Measurements from ENCODE around the gene SIK3. TPM values are rescaled to one million over a fixed set of nuclear protein-coding genes. Genes with fewer than 3 reads are reported as not detected.

The SIK3 gene
- total RNA-seq, 2 experiments from 2014 or later, result 81.4 to 86.1 TPM

GRCh38 chr11:116849060-116849459 is 249.2 kb downstream of the SIK3 start:
- H3K27me3 Mint-ChIP-seq, result no peaks in the 10 kb centered on the region
- H3K4me3 ChIP-seq (ENCODE audit: low read length), result no peak overlapping the region
- H3K9me3 ChIP-seq (ENCODE audit: control insufficient read depth in 1 of 2, insufficient read depth in 1 of 2, low read length in 2 of 2), result no peaks in the 10 kb centered on the region
- no peak for TF ChIP-seq CTCF (IDR thresholded peaks at IDR 0.05)
- H3K4me3 Mint-ChIP-seq, result no peak overlapping the region
- H3K36me3 ChIP-seq (ENCODE audit: insufficient read depth, low read length), result peaks cover 43% of the 10 kb centered on the region
- intact Hi-C loops (cut with DNase I, micrococcal nuclease), result no loop called here
- peaks cover 47% of the 10 kb centered on the region for H3K36me3 Mint-ChIP-seq (ENCODE audit: low read depth)
- POLR2A ChIA-PET, result interaction anchor here (7.0 kb wide), 1 partner anchor 13 kb away, joined by 76 read pairs; the partner anchor contains the start of gene APOA1
- no peak for ATAC-seq (ENCODE audit: poor library complexity)
- H3K27ac ChIP-seq (ENCODE audit: low read depth in 1 of 2, low read length in 2 of 2), result no peak overlapping the region
- no peak overlapping the region for H3K27ac Mint-ChIP-seq
- no peaks in the 10 kb centered on the region for H3K27me3 ChIP-seq (ENCODE audit: control insufficient read depth in 1 of 2, insufficient read depth in 2 of 2, low read length in 2 of 2)
- CTCF ChIA-PET, result no interaction called here
- peaks cover 44% of the 10 kb centered on the region for H3K4me1 Mint-ChIP-seq (ENCODE audit: low read depth)
- no peak for DNase-seq
- peaks cover 41% of the 10 kb centered on the region for H3K4me1 ChIP-seq (ENCODE audit: insufficient read depth, low read length)
- H3K9me3 Mint-ChIP-seq, result no peaks in the 10 kb centered on the region

GRCh38 chr11:116847612-116848011 is 250.6 kb downstream of the SIK3 start:
- CTCF ChIA-PET, result no interaction called here
- peaks cover 49% of the 10 kb centered on the region for H3K36me3 ChIP-seq (ENCODE audit: insufficient read depth, low read length)

GRCh38 chr11:116844722-116845121 is 253.5 kb downstream of the SIK3 start:
- peak overlapping the region; percentile 9 for H3K27ac Mint-ChIP-seq
- ChIA-PET POLR2A (no interaction called here), CTCF (interaction anchor here (0.6 kb wide), 1 partner anchor 261 kb away, joined by 3 read pairs; no protein-coding TSS in a partner anchor)
- no peaks in the 10 kb centered on the region for H3K9me3 Mint-ChIP-seq
- DNase-seq (no peak), ATAC-seq (ENCODE audit: poor library complexity) (no peak)
- H3K4me3 ChIP-seq (ENCODE audit: low read length), result no peak overlapping the region
- no peak overlapping the region for H3K27ac ChIP-seq (ENCODE audit: low read depth in 1 of 2, low read length in 2 of 2)
- no peaks in the 10 kb centered on the region for H3K27me3 Mint-ChIP-seq
- H3K27me3 ChIP-seq (ENCODE audit: control insufficient read depth in 1 of 2, insufficient read depth in 2 of 2, low read length in 2 of 2), result no peaks in the 10 kb centered on the region
- peaks cover 3% of the 10 kb centered on the region for H3K4me1 Mint-ChIP-seq (ENCODE audit: low read depth)
- no peak for TF ChIP-seq CTCF (IDR thresholded peaks at IDR 0.05)
- peaks cover 51% of the 10 kb centered on the region for H3K36me3 Mint-ChIP-seq (ENCODE audit: low read depth)
- intact Hi-C loops (cut with DNase I, micrococcal nuclease), result no loop called here
- H3K9me3 ChIP-seq (ENCODE audit: control insufficient read depth in 1 of 2, insufficient read depth in 1 of 2, low read length in 2 of 2), result no peaks in the 10 kb centered on the region
- H3K36me3 ChIP-seq (ENCODE audit: insufficient read depth, low read length), result peaks cover 49% of the 10 kb centered on the region
- H3K4me1 ChIP-seq (ENCODE audit: insufficient read depth, low read length), result peaks cover under 1% of the 10 kb centered on the region
- H3K4me3 Mint-ChIP-seq, result no peak overlapping the region

More at GRCh38 chr11:116847612-116848011, 250.6 kb downstream of the SIK3 start:
- DNase-seq, result no peak
- Mint-ChIP-seq H3K36me3 (ENCODE audit: low read depth) (peaks cover 58% of the 10 kb centered on the region), H3K4me3 (no peak overlapping the region), H3K9me3 (no peaks in the 10 kb centered on the region), H3K4me1 (ENCODE audit: low read depth) (peaks cover 31% of the 10 kb centered on the region), H3K27ac (no peak overlapping the region), H3K27me3 (no peaks in the 10 kb centered on the region)
- intact Hi-C loops (cut with DNase I, micrococcal nuclease), result no loop called here
- no peak for TF ChIP-seq CTCF (IDR thresholded peaks at IDR 0.05)
- no peaks in the 10 kb centered on the region for H3K9me3 ChIP-seq (ENCODE audit: control insufficient read depth in 1 of 2, insufficient read depth in 1 of 2, low read length in 2 of 2)
- H3K4me3 ChIP-seq (ENCODE audit: low read length), result no peak overlapping the region
- H3K27me3 ChIP-seq (ENCODE audit: control insufficient read depth in 1 of 2, insufficient read depth in 2 of 2, low read length in 2 of 2), result no peaks in the 10 kb centered on the region
- POLR2A ChIA-PET, result no interaction called here
- ATAC-seq (ENCODE audit: poor library complexity), result no peak
- H3K4me1 ChIP-seq (ENCODE audit: insufficient read depth, low read length), result peaks cover 26% of the 10 kb centered on the region
- no peak overlapping the region for H3K27ac ChIP-seq (ENCODE audit: low read depth in 1 of 2, low read length in 2 of 2)

Data from CD4-positive, alpha-beta T cell (primary cell).